Lung (tissue), 12 donors: Measurements from ENCODE around the gene TSSK6. TPM values are rescaled to one million over a fixed set of nuclear protein-coding genes. Genes with fewer than 3 reads are reported as not detected.
A peak's percentile ranks its signal among the peaks of the same experiment; 100 is the strongest.

Experiments
- ATAC-seq: fragments of 200-7000 bp; cut with Tn5 transposase; one replicate; pipeline ENCODE4 v1.9.1; 2020; ENCODE audit warnings: moderate number of reproducible peaks; ENCODE audit not compliant: insufficient read depth, low FRiP score
- DNase-seq, 3 donors: peaks; one replicate each; pipeline ENCODE4 v3.0.0-alpha.2; 2013 to 2017
- H3K27ac ChIP-seq, 2 donors: one replicate each; pipeline ENCODE4 v1.5.1; 2013; ENCODE audit warnings: mild to moderate bottlenecking in 2 of 2, moderate library complexity in 2 of 2, control low read depth in 1 of 2, inconsistent platforms in 1 of 2, low read depth in 1 of 2, low read length in 1 of 2
- H3K27me3 ChIP-seq, 3 donors: one replicate each; pipeline ENCODE4 v1.5.1; 2013; ENCODE audit warnings: low read length in 2 of 3; ENCODE audit not compliant: control insufficient read depth in 3 of 3, insufficient read depth in 3 of 3
- H3K36me3 ChIP-seq, 4 donors: one replicate each; pipeline ENCODE4 v1.5.1; 2013; ENCODE audit warnings: low read length in 4 of 4, mild to moderate bottlenecking in 1 of 4, moderate library complexity in 1 of 4; ENCODE audit not compliant: control insufficient read depth in 4 of 4, insufficient read depth in 4 of 4
- H3K4me1 ChIP-seq, 5 donors: one replicate each; pipeline ENCODE4 v1.5.1; 2013; ENCODE audit warnings: low read length in 5 of 5, mild to moderate bottlenecking in 2 of 5, moderate library complexity in 1 of 5; ENCODE audit not compliant: control insufficient read depth in 5 of 5, insufficient read depth in 5 of 5
- H3K4me3 ChIP-seq: one replicate; pipeline ENCODE4 v1.5.1; 2013; ENCODE audit warnings: mild to moderate bottlenecking, control low read depth, moderate library complexity
- H3K9ac ChIP-seq, 2 donors: one replicate each; pipeline ENCODE4 v1.5.1; 2013; ENCODE audit warnings: low read length in 2 of 2, control low read depth in 1 of 2; ENCODE audit not compliant: insufficient read depth in 1 of 2
- H3K9me3 ChIP-seq, 4 donors: one replicate each; pipeline ENCODE4 v1.5.1; 2013; ENCODE audit warnings: low read length in 3 of 4, mild to moderate bottlenecking in 1 of 4, moderate library complexity in 1 of 4; ENCODE audit not compliant: control insufficient read depth in 4 of 4, insufficient read depth in 3 of 4
- WGBS, 2 donors: extraction: QIAGEN DNeasy Blood & Tissue Kit; methylation state at CpG; one replicate each; pipeline ENCODE4 v1.1.7; 2013; 5-methylcytosine and 5-hydroxymethylcytosine counted together
- polyA plus RNA-seq, 2 donors: library from polyadenylated mRNA; stranded (reverse); fragments of 200-250 nt; gene quantifications; one replicate each; pipeline ENCODE4 v1.2.1, GENCODE V29; 2013
- total RNA-seq, 2 donors: library from RNA; depleted of rRNA in 1 of 2; stranded (reverse); fragments of >200 nt in 1 of 2; gene quantifications; one replicate each; pipeline ENCODE4 v1.2.1, GENCODE V29; 2014 to 2021
- TF ChIP-seq, protein P1 (sequence below): IDR thresholded peaks from 2 replicates; pipeline ENCODE4 v1.5.1; 2012; ENCODE audit warnings: mild to moderate bottlenecking; ENCODE audit errors: control extremely low read depth, extremely low read depth
- donor health status: control.
- donor health status: control.
- donor health status: Bipolar disorder and iron deficiency.
- donor health status: healthy.
- donor health status: DM: yes; HTN: yes; CAD: no.

TSSK6 gene
- total and polyA plus RNA-seq, 4 donors = 0.89 to 3.1 (median 2.0) TPM

DNA sequence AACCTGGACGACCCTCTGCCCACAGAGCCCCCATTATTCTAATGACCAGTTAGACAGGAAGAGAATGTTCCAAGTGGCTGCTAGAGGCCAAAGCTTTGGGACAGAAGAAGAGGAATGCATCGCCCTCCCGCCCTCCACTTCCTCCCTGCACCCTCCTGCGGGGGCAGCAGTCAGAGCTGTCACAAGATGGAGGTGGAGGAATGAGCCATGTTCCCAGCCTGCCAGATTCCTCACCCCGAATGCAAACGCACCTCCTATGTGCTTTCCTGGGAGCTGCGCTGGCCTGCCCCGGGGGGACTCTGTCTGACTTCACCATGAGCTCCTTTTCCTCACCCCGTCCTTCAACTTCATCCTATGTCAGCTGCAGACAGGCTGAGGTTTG is 15.1 kb upstream of the TSSK6 start:
- Histone ChIP-seq H3K4me1 (peaks cover 0 to 4% (median 0%) of the 10 kb centered on the region in 5 donors), H3K9ac (no peak overlapping the region), H3K27me3 (no peaks in the 10 kb centered on the region), H3K27ac (no peak overlapping the region), H3K9me3 (no peaks in the 10 kb centered on the region), H3K36me3 (peaks cover 0 to 28% (median 2%) of the 10 kb centered on the region in 4 donors), H3K4me3 (no peak overlapping the region)
- TF ChIP-seq, protein P1, sequence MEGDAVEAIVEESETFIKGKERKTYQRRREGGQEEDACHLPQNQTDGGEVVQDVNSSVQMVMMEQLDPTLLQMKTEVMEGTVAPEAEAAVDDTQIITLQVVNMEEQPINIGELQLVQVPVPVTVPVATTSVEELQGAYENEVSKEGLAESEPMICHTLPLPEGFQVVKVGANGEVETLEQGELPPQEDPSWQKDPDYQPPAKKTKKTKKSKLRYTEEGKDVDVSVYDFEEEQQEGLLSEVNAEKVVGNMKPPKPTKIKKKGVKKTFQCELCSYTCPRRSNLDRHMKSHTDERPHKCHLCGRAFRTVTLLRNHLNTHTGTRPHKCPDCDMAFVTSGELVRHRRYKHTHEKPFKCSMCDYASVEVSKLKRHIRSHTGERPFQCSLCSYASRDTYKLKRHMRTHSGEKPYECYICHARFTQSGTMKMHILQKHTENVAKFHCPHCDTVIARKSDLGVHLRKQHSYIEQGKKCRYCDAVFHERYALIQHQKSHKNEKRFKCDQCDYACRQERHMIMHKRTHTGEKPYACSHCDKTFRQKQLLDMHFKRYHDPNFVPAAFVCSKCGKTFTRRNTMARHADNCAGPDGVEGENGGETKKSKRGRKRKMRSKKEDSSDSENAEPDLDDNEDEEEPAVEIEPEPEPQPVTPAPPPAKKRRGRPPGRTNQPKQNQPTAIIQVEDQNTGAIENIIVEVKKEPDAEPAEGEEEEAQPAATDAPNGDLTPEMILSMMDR = no peak
- DNase-seq (no peak), ATAC-seq (no peak)
- 59% methylated on average over 9 of the region's 9 CpGs for WGBS, 2 donors

DNA sequence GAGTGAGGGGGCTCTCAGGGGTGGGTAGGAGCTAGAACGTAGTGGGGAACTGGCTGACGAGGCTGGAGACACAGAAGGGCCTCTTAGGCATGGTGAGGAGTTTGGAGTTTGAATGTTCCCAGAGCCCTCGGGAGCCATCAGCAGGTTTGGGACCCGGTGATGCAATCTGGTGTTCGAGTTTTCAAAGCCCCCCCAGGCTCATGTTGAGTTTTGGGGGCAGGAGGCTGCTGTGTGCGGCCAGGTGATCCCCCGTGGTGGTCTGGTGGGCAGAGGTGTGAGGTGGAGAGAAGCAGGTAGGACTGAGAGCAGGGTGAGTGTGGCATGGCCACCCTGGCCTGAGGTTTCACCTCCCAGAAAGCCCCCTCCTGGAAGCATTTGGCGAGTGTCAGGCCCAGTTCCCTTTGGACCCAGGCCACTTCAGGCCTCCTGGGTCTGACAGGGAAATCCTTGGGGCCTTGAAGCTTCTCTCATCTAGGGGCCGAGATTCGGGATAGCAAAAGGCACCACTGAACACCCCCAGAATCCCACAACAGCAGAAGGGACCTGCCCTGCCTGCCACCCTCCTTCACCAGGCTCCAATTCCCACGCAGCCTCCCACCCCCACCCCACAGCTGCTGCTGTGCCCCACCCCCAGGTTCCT is 14.6 kb upstream of the TSSK6 start:
- TF ChIP-seq, protein P1 = no peak
- H3K4me3 ChIP-seq = no peak overlapping the region
- DNase-seq = no peak
- ATAC-seq = no peak
- H3K36me3 ChIP-seq = peaks cover 0 to 28% (median 2%) of the 10 kb centered on the region in 4 donors
- no peak overlapping the region for H3K27ac ChIP-seq
- no peaks in the 10 kb centered on the region for H3K27me3 ChIP-seq
- H3K4me1 ChIP-seq = peaks cover 0 to 4% (median 0%) of the 10 kb centered on the region in 5 donors
- H3K9me3 ChIP-seq = no peaks in the 10 kb centered on the region
- 79 to 81% methylated on average over 11 of the region's 11 CpGs for WGBS, 2 donors
- no peak overlapping the region for H3K9ac ChIP-seq

DNA sequence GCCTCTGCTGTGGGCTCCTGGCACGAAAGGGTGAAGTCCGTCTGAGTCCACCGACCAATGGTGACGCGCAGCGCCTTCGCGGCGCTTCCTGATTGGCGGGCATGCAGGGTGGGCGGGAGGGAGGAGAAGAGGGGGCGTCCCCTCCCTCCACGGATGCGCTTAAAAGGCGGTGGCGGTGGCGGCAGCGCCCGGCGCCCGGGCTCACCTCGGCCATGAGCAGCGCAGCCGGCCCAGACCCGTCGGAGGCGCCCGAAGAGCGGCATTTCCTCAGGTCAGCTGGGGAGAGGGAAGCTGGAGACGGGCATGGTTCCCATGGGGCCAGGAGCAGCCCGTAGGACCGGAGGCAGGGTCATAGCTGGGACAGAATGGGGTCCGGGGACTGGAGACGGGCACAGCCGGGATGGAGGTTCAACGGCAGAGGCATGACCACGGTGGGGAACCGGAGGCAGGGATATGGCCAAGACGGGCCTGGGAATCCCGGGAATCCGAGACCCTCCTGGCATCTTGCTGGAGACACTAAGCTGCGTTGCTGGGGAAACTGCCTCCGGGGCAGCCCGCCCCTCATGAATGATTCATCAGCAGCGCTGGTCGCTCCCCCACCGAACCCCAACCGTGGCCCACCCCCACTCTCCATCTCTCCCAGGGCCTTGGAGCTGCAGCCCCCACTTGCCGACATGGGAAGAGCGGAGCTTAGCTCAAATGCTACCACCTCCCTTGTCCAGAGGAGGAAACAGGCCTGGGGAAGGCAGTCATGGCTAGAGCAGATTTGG is 13.6 kb upstream of the TSSK6 start, which contains the start of gene YJEFN3:
Gene YJEFN3, plus strand, starts transcription at position 191 of the 770 bp plus-strand sequence. Its CDS starts 22 bp downstream, at position 213.
- 70 to 74% methylated on average over 49 to 50 of the region's 50 CpGs for WGBS, 2 donors
- H3K4me3 ChIP-seq = no peak within 1 kb of the TSS
- no peaks in the 10 kb centered on the region for H3K9me3 ChIP-seq
- no peak for ATAC-seq
- H3K36me3 ChIP-seq = peaks cover 0 to 30% (median 4%) of the 10 kb centered on the region in 4 donors
- no peak within 1 kb of the TSS for H3K9ac ChIP-seq
- H3K27ac ChIP-seq = no peak within 1 kb of the TSS
- TF ChIP-seq, protein P1 = no peak
- H3K27me3 ChIP-seq = no peaks in the 10 kb centered on the region
- peak; percentile 46 to 63 (median 49) for DNase-seq
- peaks cover 0 to 4% (median 0%) of the 10 kb centered on the region in 5 donors for H3K4me1 ChIP-seq
